K562 (cell line): ENCODE data around the gene EEFSEC. TPM values are rescaled to one million over a fixed set of nuclear protein-coding genes. Genes with fewer than 3 reads are reported as not detected.

Source experiments
- ATAC-seq: fragments of 200-7000 bp; cut with Tn5 transposase; 3 replicates; pipeline ENCODE4 v1.9.1; 2020; ENCODE audit warnings: moderate library complexity
- BruUV-seq: library from RNA; stranded (reverse); fragments of 400-500 nt; replicated peaks from 2 replicates; lab custom pipeline; 2021; lab: Mats Ljungman, UMichigan
- CTCF ChIA-PET: fragments of 300-600 bp; formaldehyde crosslinking; extraction: SDS; loops from one replicate; lab custom pipeline; 2021; ENCODE audit warnings: low intra/inter-chr PET ratio; lab: Yijun Ruan, JAX
- POLR2A ChIA-PET: fragments of 300-600, 350-650 bp; sonication (Branson Sonifier 250); formaldehyde crosslinking; extraction: SDS; loops from one replicate; lab custom pipeline; 2021; ENCODE audit warnings: antibody characterized with exemption, inconsistent platforms; lab: Yijun Ruan, JAX
- DNase-seq, 4 experiments: peaks; one replicate each; pipeline versions ENCODE4 v3.0.0 to v3.0.0-alpha.2; 2011 to 2018; ENCODE audit warnings: low spot score in 3 of 4, mixed read lengths in 3 of 4; ENCODE audit errors: extremely low read depth in 1 of 4
- FAIRE-seq: peaks from 2 replicates; lab custom pipeline; 2011; peaks lifted over from hg19 to GRCh38; lab: Jason Lieb, UNC
- H2AFZ ChIP-seq: 2 replicates; pipeline ENCODE4 v1.6.0; 2011; ENCODE audit warnings: low read depth, low read length, control low read depth, inconsistent platforms
- H3K27ac ChIP-seq: fragments of 200-600 bp; 3 replicates; pipeline ENCODE4 v1.8.0; 2011; ENCODE audit warnings: low read depth, mild to moderate bottlenecking, control low read depth, inconsistent platforms, low read length, moderate library complexity, mixed read lengths; ENCODE audit errors: extremely low read depth
- H3K27me3 ChIP-seq, 2 experiments: fragments of 300-600 bp in 1 of 2; 2 replicates in 1 of 2; 3 replicates in 1 of 2; pipeline versions ENCODE4 v1.6.0 to v1.8.0; 2011; ENCODE audit warnings: inconsistent platforms in 2 of 2, low read length in 2 of 2, mild to moderate bottlenecking in 1 of 2, mixed read lengths in 1 of 2, moderate library complexity in 1 of 2; ENCODE audit not compliant: control insufficient read depth in 2 of 2, insufficient read depth in 2 of 2
- H3K36me3 ChIP-seq: fragments of 300-600 bp; 3 replicates; pipeline ENCODE4 v1.8.0; 2011; ENCODE audit warnings: mild to moderate bottlenecking, low read length, inconsistent platforms; ENCODE audit not compliant: control insufficient read depth, insufficient read depth
- H3K4me1 ChIP-seq, 2 experiments: fragments of 200-600 bp in 1 of 2; replicated peaks in 1 of 2; 2 replicates in 1 of 2; 3 replicates in 1 of 2; pipeline versions ENCODE4 v1.5.1 to v1.8.0; 2011; ENCODE audit warnings: inconsistent platforms in 2 of 2, low read length in 2 of 2, mild to moderate bottlenecking in 1 of 2, mixed read lengths in 1 of 2, moderate library complexity in 1 of 2; ENCODE audit not compliant: control insufficient read depth in 2 of 2, insufficient read depth in 2 of 2
- H3K4me2 ChIP-seq: 2 replicates; pipeline ENCODE4 v1.6.1; 2011; ENCODE audit warnings: low read length, control low read depth, inconsistent platforms, mixed read lengths; ENCODE audit not compliant: insufficient read depth
- H3K4me3 ChIP-seq: fragments of 200-600 bp; sonication (generic), shearing (Covaris generic); 2 replicates; pipeline ENCODE4 v1.5.1; 2016; ENCODE audit warnings: control low read depth, inconsistent platforms
- H3K79me2 ChIP-seq: fragments of 200-600 bp; 3 replicates; pipeline ENCODE4 v1.8.0; 2011; ENCODE audit warnings: low read length, inconsistent platforms; ENCODE audit not compliant: control insufficient read depth, insufficient read depth
- H3K9ac ChIP-seq, 2 experiments: 2 replicates each; pipeline versions ENCODE4 v1.6.0 to v1.6.1; 2011; ENCODE audit warnings: low read depth in 2 of 2, low read length in 2 of 2, control low read depth in 1 of 2, inconsistent platforms in 1 of 2, mild to moderate bottlenecking in 1 of 2, mixed read lengths in 1 of 2; ENCODE audit not compliant: insufficient read depth in 1 of 2
- H3K9me1 ChIP-seq: one replicate; pipeline ENCODE4 v1.6.0; 2011; ENCODE audit warnings: inconsistent platforms, mild to moderate bottlenecking, low read length, moderate library complexity; ENCODE audit not compliant: control insufficient read depth, insufficient read depth
- H3K9me3 ChIP-seq: replicated peaks from 2 replicates; pipeline ENCODE4 v1.5.1; 2011; ENCODE audit warnings: low read depth, low read length, inconsistent platforms; ENCODE audit not compliant: control insufficient read depth, insufficient read depth
- H4K20me1 ChIP-seq: replicated peaks from 2 replicates; pipeline ENCODE4 v1.6.1; 2011; ENCODE audit warnings: low read length, inconsistent platforms, mixed read lengths; ENCODE audit not compliant: control insufficient read depth, insufficient read depth
- ARHGAP35 ChIP-seq: fragments of 450-650 bp; IDR thresholded peaks from 2 replicates; pipeline ENCODE4 v1.6.1; 2018; ENCODE audit not compliant: partially characterized antibody
- BCL6 ChIP-seq: fragments of 250-450 bp; sonication (Bioruptor Pico); IDR thresholded peaks from 2 replicates; pipeline ENCODE4 v1.4.0; 2020
- BDP1 ChIP-seq: IDR thresholded peaks from 3 replicates; pipeline ENCODE4 v1.6.1; 2011; ENCODE audit not compliant: insufficient read length, insufficient read depth
- CBX8 ChIP-seq: fragments of 200-600 bp; sonication (generic); IDR thresholded peaks from 2 replicates; pipeline ENCODE4 v1.6.1; 2012; ENCODE audit warnings: borderline replicate concordance, mixed run types, low read depth, mild to moderate bottlenecking, moderate library complexity, mixed read lengths, low read length, control low read depth, inconsistent platforms; ENCODE audit not compliant: poor library complexity, severe bottlenecking; ENCODE audit errors: extremely low read depth
- CEBPZ ChIP-seq: fragments of 150-350 bp; IDR thresholded peaks from 2 replicates; pipeline ENCODE4 v1.6.1; 2014; ENCODE audit warnings: low read depth, mild to moderate bottlenecking, low read length, borderline replicate concordance
- DACH1 ChIP-seq: fragments of 450-650 bp; IDR thresholded peaks from 2 replicates; pipeline ENCODE4 v1.6.1; 2018; ENCODE audit not compliant: partially characterized antibody
- DEAF1 ChIP-seq: fragments of 450-650 bp; formaldehyde crosslinking; IDR thresholded peaks from 2 replicates; pipeline ENCODE4 v1.4.0; 2020; ENCODE audit warnings: mild to moderate bottlenecking, moderate library complexity
- FOXK2 ChIP-seq, 2 experiments: fragments of 450-650 bp; IDR thresholded peaks in 1 of 2; conservative IDR thresholded peaks in 1 of 2; 2 replicates each; pipeline ENCODE4 v1.6.1; 2016; ENCODE audit warnings: low read depth in 2 of 2, mild to moderate bottlenecking in 1 of 2
- PBX2 ChIP-seq, 2 experiments: IDR thresholded peaks in 1 of 2; conservative IDR thresholded peaks in 1 of 2; 2 replicates each; pipeline ENCODE4 v1.6.1; 2016; ENCODE audit warnings: low read depth in 2 of 2, mild to moderate bottlenecking in 1 of 2, missing compliant biosample characterization in 1 of 2, missing genetic modification characterization in 1 of 2, moderate library complexity in 1 of 2
- ZNF639 ChIP-seq, 2 experiments: fragments of 200-800 bp in 1 of 2; sonication (Bioruptor generic) in 1 of 2; sonication (generic) in 1 of 2; formaldehyde crosslinking in 1 of 2; IDR thresholded peaks in 1 of 2; conservative IDR thresholded peaks in 1 of 2; 2 replicates each; pipeline versions ENCODE4 v1.5.0 to v1.6.1; 2016 to 2020; ENCODE audit warnings: missing compliant biosample characterization in 1 of 2, missing genetic modification characterization in 1 of 2, missing genetic modification reagents in 1 of 2
- ZNF699 ChIP-seq: fragments of 250-450 bp; sonication (Bioruptor Pico); IDR thresholded peaks from 2 replicates; pipeline ENCODE4 v1.8.0; 2021; ENCODE audit warnings: mild to moderate bottlenecking, moderate library complexity; ENCODE audit not compliant: insufficient replicate concordance
- WGBS: fragments of 100-300 bp; shearing (Covaris generic); methylation state at CpG from one replicate; pipeline ENCODE4 v1.1.6; 2016; ENCODE audit warnings: low coverage, mixed read lengths; ENCODE audit not compliant: insufficient coverage; ENCODE audit errors: missing lambda C conversion rate; 5-methylcytosine and 5-hydroxymethylcytosine counted together
- in situ Hi-C: fragments of 300-500 bp; cut with MboI; formaldehyde crosslinking; loops from 4 replicates; pipeline ENCODE4 v1.15.0; 2018; ENCODE audit warnings: inconsistent platforms, mixed read lengths
- intact Hi-C: fragments of 100-400 bp; cut with micrococcal nuclease; formaldehyde crosslinking; loops from 2 replicates; pipeline ENCODE4 v1.14.2; 2022
- polyA plus RNA-seq, 8 experiments: library from polyadenylated mRNA; depleted of rRNA in 4 of 8; stranded (reverse) in 5 of 8; unstranded in 3 of 8; fragments of >200 nt; fragmentation: Nextera tagmentation in 2 of 8; fragmentation: Illumina TruSeq in 1 of 8; extraction: Ambion mirVana in 2 of 8; extraction: Trizol in 1 of 8; gene quantifications; 2 replicates each; pipeline versions ENCODE4 v1.2.1 to v1.2.3, GENCODE V29; 2011 to 2014; ENCODE audit warnings: inconsistent platforms in 1 of 8, missing spikeins in 1 of 8
- total RNA-seq, 7 experiments: library from RNA; depleted of rRNA in 6 of 7; stranded (reverse); fragments of >200 nt in 6 of 7; fragmentation: Illumina TruSeq in 2 of 7; extraction: Trizol in 2 of 7; gene quantifications; 2 replicates each; pipeline versions ENCODE4 v1.2.1 to v1.2.3, GENCODE V29; 2011 to 2021; ENCODE audit warnings: low replicate concordance in 1 of 7

The EEFSEC gene
- total and polyA plus RNA-seq, 9 of the 15 experiments (the other 6 are each of a cell fraction or from before 2014, with no cell fraction given) = 0.35 to 11.8 (median 7.7) TPM

GRCh38 chr3:128439226-128439625 lies 285.9 kb downstream of the EEFSEC start:
- no peaks in the 10 kb centered on the region; the same call in 1 of the 2 replicates for H4K20me1 ChIP-seq
- POLR2A ChIA-PET = interaction anchor here (0.9 kb wide), 1 partner anchor 10 kb away, joined by 3 read pairs; no protein-coding TSS in a partner anchor
- CTCF ChIA-PET = no interaction called here
- no peak for FAIRE-seq
- intact Hi-C loops = loop anchor here (5.0 to 10.0 kb wide), 3 partner anchors 146 to 264 kb away; no protein-coding TSS in a partner anchor
- H3K9me1 ChIP-seq = no peaks in the 10 kb centered on the region
- H3K79me2 ChIP-seq = no peaks in the 10 kb centered on the region
- H3K27ac ChIP-seq = no peak overlapping the region
- H2AFZ ChIP-seq = no peak overlapping the region
- in situ Hi-C loops = no loop called here
- H3K4me2 ChIP-seq = no peak overlapping the region
- H3K36me3 ChIP-seq = no peaks in the 10 kb centered on the region
- no TSS peak for BruUV-seq
- H3K27me3 ChIP-seq = peaks cover 2 to 22% of the 10 kb centered on the region in 2 experiments; a peak in 3 of 5 replicates
- no peak overlapping the region for H3K9ac ChIP-seq
- peaks cover 2 to 11% of the 10 kb centered on the region in 2 experiments; a peak in 2 of 5 replicates for H3K4me1 ChIP-seq
- no peak for DNase-seq
- no peaks in the 10 kb centered on the region for H3K9me3 ChIP-seq
- WGBS = 14% methylated on average over 3 of the region's 3 CpGs
- no peak overlapping the region for H3K4me3 ChIP-seq
- no peak for ATAC-seq
- no peak for TF ChIP-seq ARHGAP35
- no peak for TF ChIP-seq CBX8
- no peak for TF ChIP-seq CEBPZ
- TF ChIP-seq BDP1 = no peak
- no peak for TF ChIP-seq ZNF699 (CRISPR knock-in tag)
- no peak for TF ChIP-seq ZNF639 (CRISPR knock-in tag; conservative IDR thresholded peaks at IDR 0.05 in 1 of 2, IDR thresholded peaks at IDR 0.05 in 1 of 2)
- no peak for TF ChIP-seq DACH1
- TF ChIP-seq BCL6 (CRISPR knock-in tag) = no peak
- no peak for TF ChIP-seq PBX2 (CRISPR knock-in tag; IDR thresholded peaks at IDR 0.05; ENCODE audit: low read depth)
- TF ChIP-seq PBX2 (tag; conservative IDR thresholded peaks at IDR 0.05; ENCODE audit: low read depth) = no peak
- no peak for TF ChIP-seq FOXK2 (conservative IDR thresholded peaks at IDR 0.05 in 1 of 2, IDR thresholded peaks at IDR 0.05 in 1 of 2; ENCODE audit: low read depth in 2 of 2)
- no peak for TF ChIP-seq DEAF1 (CRISPR knock-in tag)
